AG10803 (cell line): ENCODE measurements around the gene C19orf33.

Experiments
- DNase-seq: peaks from one replicate; pipeline ENCODE4 v3.0.0; 2010; ENCODE audit warnings: low read depth
- H3K4me3 ChIP-seq: 2 replicates; pipeline ENCODE4 v1.5.1; 2011; ENCODE audit warnings: mild to moderate bottlenecking, low read length, control low read depth
- TF ChIP-seq, protein P1 (sequence below): conservative IDR thresholded peaks from 2 replicates; pipeline ENCODE4 v1.5.1; 2011; ENCODE audit warnings: mild to moderate bottlenecking, low read length, control low read depth, inconsistent platforms

The C19orf33 gene

DNA sequence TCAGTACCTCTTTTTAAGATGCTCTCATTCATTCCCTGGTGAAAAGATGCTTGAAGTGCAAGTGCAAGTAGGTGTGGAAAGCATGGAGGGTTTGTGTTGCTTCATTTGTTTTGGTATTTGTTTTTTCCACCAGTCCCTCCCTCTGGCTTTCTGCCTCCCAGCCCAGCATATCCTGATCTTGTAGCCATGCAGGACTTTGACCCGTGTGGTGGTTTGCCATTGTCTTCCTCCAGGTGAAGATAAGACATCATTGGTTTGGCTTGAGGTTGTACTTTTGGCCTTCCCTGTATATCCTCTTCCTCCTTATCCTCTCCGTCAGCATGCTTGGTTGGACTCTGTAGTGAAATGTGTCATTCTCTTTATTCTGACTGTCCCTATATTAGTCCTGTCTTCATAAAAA lies 30.6 kb upstream of the C19orf33 start:
- no peak for DNase-seq

GRCh38 chr19:38274739-38275138 lies 29.3 kb upstream of the C19orf33 start:
- H3K4me3 ChIP-seq: no peak overlapping the region
- TF ChIP-seq, protein P1, sequence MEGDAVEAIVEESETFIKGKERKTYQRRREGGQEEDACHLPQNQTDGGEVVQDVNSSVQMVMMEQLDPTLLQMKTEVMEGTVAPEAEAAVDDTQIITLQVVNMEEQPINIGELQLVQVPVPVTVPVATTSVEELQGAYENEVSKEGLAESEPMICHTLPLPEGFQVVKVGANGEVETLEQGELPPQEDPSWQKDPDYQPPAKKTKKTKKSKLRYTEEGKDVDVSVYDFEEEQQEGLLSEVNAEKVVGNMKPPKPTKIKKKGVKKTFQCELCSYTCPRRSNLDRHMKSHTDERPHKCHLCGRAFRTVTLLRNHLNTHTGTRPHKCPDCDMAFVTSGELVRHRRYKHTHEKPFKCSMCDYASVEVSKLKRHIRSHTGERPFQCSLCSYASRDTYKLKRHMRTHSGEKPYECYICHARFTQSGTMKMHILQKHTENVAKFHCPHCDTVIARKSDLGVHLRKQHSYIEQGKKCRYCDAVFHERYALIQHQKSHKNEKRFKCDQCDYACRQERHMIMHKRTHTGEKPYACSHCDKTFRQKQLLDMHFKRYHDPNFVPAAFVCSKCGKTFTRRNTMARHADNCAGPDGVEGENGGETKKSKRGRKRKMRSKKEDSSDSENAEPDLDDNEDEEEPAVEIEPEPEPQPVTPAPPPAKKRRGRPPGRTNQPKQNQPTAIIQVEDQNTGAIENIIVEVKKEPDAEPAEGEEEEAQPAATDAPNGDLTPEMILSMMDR: no peak
- DNase-seq: no peak

More for the DNA sequence above, 30.6 kb upstream of the C19orf33 start:
- no peak overlapping the region for H3K4me3 ChIP-seq
- TF ChIP-seq, protein P1: no peak

GRCh38 chr19:38276942-38277517 lies 27.0 kb upstream of the C19orf33 start:
- TF ChIP-seq, protein P1: no peak
- no peak overlapping the region for H3K4me3 ChIP-seq
- DNase-seq: peak; percentile 30

- H3K4me3 ChIP-seq: no peak overlapping the region
- DNase-seq: peak; percentile 65
- TF ChIP-seq, protein P1: no peak
These were observed 26.5 kb upstream of the C19orf33 start for GRCh38 chr19:38277549-38277948.

DNA sequence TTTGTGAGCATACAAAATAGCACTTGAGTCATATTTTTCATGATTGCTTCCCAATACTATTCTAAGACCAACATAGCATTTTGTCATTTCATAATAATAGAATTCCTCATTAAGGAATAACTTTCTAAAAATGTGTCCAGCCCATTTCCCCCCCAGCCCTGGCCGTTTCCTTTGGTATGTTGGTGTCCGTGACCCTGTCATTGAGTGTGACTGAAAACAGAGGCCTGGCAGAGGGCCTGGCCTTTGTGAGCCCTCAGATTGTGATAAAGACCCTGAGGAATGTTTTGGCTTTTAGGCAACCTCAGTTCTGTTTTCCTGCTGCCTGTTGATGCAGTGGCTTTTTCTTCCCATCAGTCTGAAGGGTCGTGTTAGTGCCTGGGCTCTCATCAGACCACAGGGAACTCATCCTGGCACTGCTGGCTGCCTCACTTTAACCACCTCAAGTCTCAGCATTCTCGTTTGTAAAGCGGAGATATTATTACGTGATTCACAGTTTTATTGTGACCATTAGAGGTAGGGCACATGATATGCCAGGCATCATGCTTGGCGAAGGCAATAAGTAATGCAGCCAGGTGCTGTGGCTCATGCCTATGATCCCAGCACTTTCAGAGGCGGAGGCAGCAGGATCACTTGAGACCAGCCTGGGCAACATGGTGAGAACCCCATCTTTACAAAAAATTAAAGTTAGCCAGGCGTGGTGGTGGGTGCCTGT lies 25.9 kb upstream of the C19orf33 start:
- peak; percentile 91 for DNase-seq
- TF ChIP-seq, protein P1: no peak
- H3K4me3 ChIP-seq: no peak overlapping the region

DNA sequence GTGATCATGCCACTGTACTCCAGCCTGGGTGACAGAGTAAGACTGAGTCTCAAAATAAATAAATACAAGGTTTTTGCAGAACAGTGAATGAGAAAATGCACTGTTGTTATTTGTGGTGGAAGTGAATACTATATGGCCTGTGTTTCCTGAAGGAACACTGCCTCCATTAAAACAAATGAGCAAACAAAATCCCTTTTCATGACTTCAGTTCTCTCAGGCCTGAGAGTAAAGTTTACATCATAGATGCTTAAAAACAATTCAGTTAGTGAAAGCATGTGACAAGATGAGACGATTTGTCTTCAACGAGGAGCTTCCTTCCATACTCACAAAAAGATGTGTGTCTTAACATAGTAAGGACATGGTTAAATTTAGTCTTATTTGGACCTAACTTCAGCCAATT lies 25.3 kb upstream of the C19orf33 start:
- DNase-seq: no peak
- H3K4me3 ChIP-seq: no peak overlapping the region
- TF ChIP-seq, protein P1: no peak
